ENCODE data around the gene ASCC1. TPM values are rescaled to one million over a fixed set of nuclear protein-coding genes. Genes with fewer than 3 reads are reported as not detected.

ASCC1 gene
- polyA plus RNA-seq, 3 donors from 2014 or later = 36.9 to 57.6 (median 40.5) TPM

DNA sequence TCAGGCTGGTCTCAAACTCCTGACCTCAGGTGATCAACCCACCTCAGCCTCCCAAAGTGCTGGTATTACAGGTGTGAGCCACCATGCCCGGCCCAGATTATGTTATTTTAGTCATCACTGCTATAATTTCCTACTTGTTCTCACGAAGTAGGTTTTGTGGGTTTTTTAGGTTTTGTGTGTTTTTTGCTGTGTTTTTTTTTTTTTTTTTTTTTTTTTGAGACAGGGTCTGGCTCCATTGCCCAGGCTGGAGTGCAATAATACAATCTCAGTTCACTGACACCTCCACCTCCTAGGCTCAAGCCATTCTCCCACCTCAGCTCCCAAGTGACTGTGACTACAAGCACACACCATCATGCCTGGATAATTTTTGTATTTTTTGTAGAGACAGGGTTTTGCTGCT is 21.1 kb downstream of the ASCC1 start:
- no peaks in the 10 kb centered on the region for H3K9me3 Mint-ChIP-seq
- H3K27me3 Mint-ChIP-seq (ENCODE audit: low read depth in 3 of 3) = no peaks in the 10 kb centered on the region
- no peak for DNase-seq
- peaks cover 8 to 32% (median 14%) of the 10 kb centered on the region in 3 donors for H3K36me3 Mint-ChIP-seq
- no peak overlapping the region for H3K4me3 Mint-ChIP-seq
- H3K4me1 Mint-ChIP-seq = no peaks in the 10 kb centered on the region
- no peak overlapping the region for H3K27ac Mint-ChIP-seq

DNA sequence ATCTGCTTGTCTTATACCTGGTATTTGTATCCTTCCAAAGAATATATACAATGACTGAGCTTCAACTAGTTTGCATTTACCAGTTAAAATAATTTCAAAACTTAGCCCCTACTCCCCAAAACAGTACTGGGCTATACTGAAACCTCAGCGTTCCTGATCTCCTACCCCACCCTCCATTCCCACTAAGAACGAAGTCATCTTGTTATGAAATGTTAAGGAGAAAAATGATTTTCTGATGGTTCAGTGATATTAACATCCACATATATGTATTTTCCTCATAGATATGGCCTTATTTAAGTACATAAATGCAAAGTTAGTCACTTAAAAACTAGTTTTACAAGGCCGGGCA is 29.1 kb downstream of the ASCC1 start:
- Mint-ChIP-seq H3K27ac (peak overlapping the region in 1 of 6 donors; percentile 50), H3K4me3 (no peak overlapping the region), H3K27me3 (ENCODE audit: low read depth in 3 of 3) (no peaks in the 10 kb centered on the region), H3K4me1 (peaks cover 4 to 7% of the 10 kb centered on the region in 2 donors), H3K36me3 (peaks cover 10 to 37% (median 32%) of the 10 kb centered on the region in 3 donors), H3K9me3 (peaks cover 0 to 5% (median 0%) of the 10 kb centered on the region in 6 donors)
- no peak for DNase-seq

DNA sequence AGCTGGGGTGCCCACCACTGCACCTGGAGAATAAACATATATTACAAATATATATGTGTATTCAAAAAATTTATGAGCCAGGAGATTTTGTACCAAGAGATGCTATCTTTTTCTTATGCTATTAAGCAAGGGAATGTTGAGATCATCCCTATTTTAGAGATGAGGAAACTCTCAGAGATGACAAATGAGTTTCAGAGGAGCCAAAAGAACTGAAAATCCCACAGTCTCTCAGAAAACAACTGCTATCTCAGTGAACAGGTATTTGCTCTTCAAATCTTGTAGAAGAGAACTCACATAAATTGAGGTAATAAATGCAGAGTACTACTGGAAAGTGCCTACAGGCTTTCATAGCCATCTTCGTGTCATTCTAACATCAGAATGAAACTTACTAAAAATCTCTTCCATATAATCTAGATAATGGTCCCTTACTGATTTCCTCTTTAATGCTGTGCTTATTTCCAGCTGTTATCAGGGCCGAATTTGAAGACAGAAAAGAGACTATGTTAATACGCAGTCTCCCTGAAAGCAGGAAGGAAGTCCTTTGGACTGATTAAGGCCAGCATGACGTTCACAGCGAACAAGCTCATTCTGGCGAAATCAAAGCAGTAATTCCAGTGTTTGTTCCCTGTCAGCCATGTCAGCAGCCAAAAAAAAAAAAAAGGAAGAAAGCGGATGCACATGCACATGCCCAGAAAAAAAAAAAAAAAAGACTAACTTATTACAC is 29.7 kb downstream of the ASCC1 start:
- Mint-ChIP-seq H3K4me1 (peaks cover 4 to 7% of the 10 kb centered on the region in 2 donors), H3K27me3 (ENCODE audit: low read depth in 3 of 3) (no peaks in the 10 kb centered on the region), H3K36me3 (peaks cover 10 to 38% (median 32%) of the 10 kb centered on the region in 3 donors), H3K27ac (peak overlapping the region in 4 of 6 donors; percentile 37 to 64 (median 50)), H3K4me3 (peak overlapping the region in 2 of 5 donors; percentile 11 to 52), H3K9me3 (peaks cover 0 to 5% (median 0%) of the 10 kb centered on the region in 6 donors)
- no peak for DNase-seq

DNA sequence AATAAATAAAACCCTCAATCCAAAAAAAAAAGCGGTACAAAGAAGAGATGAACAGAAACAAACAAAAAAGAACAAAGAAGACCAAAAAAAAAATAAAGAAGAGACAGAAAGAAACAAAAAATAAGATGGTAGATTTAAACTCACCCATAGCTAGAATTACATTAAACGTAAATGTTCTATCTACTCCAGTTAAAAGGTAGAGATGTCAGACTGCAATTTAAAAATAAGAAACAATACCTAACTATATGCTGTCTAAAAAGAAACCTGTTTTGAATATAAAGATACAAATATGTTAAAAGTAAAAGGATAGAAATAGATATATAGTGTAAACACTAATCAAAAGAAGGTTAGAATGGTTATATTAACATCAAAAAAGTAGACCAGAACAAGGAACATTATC is 31.9 kb downstream of the ASCC1 start:
- H3K4me1 Mint-ChIP-seq = peaks cover 4 to 7% of the 10 kb centered on the region in 2 donors
- peaks cover 0 to 5% (median 0%) of the 10 kb centered on the region in 6 donors for H3K9me3 Mint-ChIP-seq
- no peaks in the 10 kb centered on the region for H3K27me3 Mint-ChIP-seq (ENCODE audit: low read depth in 3 of 3)
- H3K36me3 Mint-ChIP-seq = peaks cover 6 to 38% (median 31%) of the 10 kb centered on the region in 3 donors
- no peak for DNase-seq
- H3K4me3 Mint-ChIP-seq = no peak overlapping the region
- H3K27ac Mint-ChIP-seq = peak overlapping the region in 2 of 6 donors; percentile 34 to 60

DNA sequence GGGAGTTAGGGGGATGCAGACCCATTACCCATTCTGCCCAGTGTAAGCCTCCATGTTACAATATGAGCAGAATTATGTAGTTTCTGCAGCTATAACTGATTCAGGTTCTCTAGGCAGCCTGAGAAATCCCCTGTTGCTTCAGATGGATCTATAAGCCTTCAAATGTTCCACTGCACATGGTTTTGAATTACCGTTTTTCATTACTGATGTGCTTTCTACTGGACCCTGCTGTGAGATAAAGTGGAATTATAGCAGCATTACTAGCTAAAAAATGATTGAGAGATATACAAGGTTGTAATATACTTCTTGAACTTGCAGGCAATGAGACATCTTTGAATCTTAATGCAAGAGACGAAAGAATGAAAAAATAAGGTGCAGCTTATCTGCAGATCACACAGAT is 38.6 kb downstream of the ASCC1 start:
- Mint-ChIP-seq H3K27ac (peak overlapping the region in 1 of 6 donors; percentile 47), H3K36me3 (peaks cover 5 to 28% (median 17%) of the 10 kb centered on the region in 3 donors), H3K9me3 (peaks cover 0 to 1% (median 0%) of the 10 kb centered on the region in 6 donors), H3K4me1 (no peaks in the 10 kb centered on the region), H3K27me3 (ENCODE audit: low read depth in 3 of 3) (no peaks in the 10 kb centered on the region), H3K4me3 (no peak overlapping the region)
- no peak for DNase-seq

DNA sequence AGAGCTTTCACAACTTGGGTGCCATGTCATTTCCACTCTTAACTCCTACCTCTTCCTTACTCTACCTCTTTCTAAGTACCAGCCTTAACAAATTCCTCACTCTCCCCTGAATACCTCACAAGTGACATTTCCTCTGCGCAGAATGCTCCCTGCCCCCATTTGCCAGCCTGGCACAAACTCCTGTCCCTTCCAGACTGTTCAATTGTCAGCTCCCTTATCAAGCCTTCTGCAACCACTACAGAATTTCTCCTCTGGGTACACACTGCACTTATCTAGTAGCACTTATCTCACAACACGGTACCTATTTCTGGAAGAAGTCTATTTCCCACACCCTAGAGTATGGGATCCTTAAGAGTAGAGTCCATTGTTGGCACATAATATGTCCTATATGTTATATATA is 39.4 kb downstream of the ASCC1 start:
- Mint-ChIP-seq H3K4me1 (no peaks in the 10 kb centered on the region), H3K4me3 (no peak overlapping the region), H3K36me3 (peaks cover 5 to 20% (median 10%) of the 10 kb centered on the region in 3 donors), H3K9me3 (no peaks in the 10 kb centered on the region), H3K27me3 (ENCODE audit: low read depth in 3 of 3) (no peaks in the 10 kb centered on the region), H3K27ac (no peak overlapping the region)
- no peak for DNase-seq

DNA sequence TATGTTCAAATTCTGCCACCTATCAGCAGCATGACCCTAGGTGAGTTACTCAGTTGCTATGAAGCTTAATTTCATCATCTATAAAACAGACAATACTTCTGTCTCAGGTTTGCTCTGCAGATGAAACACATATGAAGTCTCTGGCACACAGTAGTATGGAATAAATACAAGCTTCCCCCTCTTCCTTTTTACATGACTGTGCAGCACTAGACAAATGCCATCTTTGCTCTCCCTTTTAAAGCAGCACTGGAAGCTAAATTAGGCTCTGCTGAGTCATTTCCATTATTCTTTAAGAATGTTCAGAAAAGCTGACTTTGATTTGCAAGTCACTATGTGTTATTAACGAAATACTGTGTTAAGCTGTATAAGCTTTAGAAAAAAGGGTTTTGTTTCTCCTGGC is 40.9 kb downstream of the ASCC1 start:
- Mint-ChIP-seq H3K4me1 (no peaks in the 10 kb centered on the region), H3K4me3 (no peak overlapping the region), H3K9me3 (no peaks in the 10 kb centered on the region), H3K27ac (no peak overlapping the region), H3K27me3 (ENCODE audit: low read depth in 3 of 3) (no peaks in the 10 kb centered on the region), H3K36me3 (peaks cover 5 to 24% (median 13%) of the 10 kb centered on the region in 3 donors)
- DNase-seq = no peak

DNA sequence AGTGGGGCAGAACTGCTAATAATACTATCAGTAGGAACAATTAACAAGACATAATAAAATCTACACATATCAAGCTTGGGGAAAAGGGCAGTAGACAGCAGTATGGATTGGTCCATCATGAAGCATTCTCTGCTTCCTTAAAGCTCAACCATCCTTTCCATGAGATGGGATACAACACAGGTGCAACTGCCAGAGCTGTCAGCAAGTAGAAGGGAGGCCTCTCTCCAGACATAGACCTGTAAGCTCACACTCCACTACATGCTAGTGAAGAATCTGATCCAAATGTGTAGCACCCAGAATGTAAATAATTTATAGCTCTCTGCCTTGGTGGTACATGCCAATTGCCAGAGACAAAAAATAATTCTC is 41.8 kb downstream of the ASCC1 start:
- Mint-ChIP-seq H3K4me1 (no peaks in the 10 kb centered on the region), H3K4me3 (no peak overlapping the region), H3K27me3 (ENCODE audit: low read depth in 3 of 3) (no peaks in the 10 kb centered on the region), H3K36me3 (peaks cover 5 to 22% (median 11%) of the 10 kb centered on the region in 3 donors), H3K27ac (peak overlapping the region in 2 of 6 donors; percentile 19 to 30), H3K9me3 (no peaks in the 10 kb centered on the region)
- no peak for DNase-seq

DNA sequence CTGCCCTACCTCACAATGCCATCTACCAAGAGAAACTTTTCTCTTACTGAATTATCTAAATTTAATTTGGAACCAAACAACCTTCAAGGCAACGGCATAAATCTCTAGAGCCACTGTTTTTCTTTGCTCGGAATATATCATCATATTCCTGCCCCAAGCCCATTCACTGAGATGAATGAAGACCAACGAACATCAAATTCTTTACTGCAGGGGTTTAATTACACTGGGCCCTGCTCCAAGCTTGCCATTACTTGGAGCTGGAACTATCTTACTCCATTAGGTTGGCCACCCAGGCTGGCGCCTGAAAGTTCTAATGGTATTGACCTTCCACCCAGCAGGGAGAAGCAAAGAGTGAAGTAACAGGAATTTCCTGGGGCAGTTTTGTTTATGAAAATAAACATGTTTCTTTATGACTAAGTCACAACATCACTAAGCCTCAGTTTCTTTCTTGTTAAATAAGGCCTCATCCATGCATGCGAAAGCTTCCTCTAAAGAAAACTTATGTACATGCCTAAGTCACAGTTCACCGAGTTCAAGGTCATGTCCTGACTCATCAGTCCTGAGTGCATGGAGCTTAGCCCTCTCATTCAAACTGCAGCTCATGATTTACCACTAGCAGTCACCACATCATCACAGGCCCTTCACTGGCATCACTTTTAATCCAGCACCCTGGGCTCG is 42.3 kb downstream of the ASCC1 start:
- no peaks in the 10 kb centered on the region for H3K9me3 Mint-ChIP-seq
- peak overlapping the region in 3 of 6 donors; percentile 14 to 30 (median 19) for H3K27ac Mint-ChIP-seq
- no peak overlapping the region for H3K4me3 Mint-ChIP-seq
- DNase-seq = no peak
- H3K4me1 Mint-ChIP-seq = no peaks in the 10 kb centered on the region
- no peaks in the 10 kb centered on the region for H3K27me3 Mint-ChIP-seq (ENCODE audit: low read depth in 3 of 3)
- H3K36me3 Mint-ChIP-seq = peaks cover 7 to 23% (median 8%) of the 10 kb centered on the region in 3 donors

DNA sequence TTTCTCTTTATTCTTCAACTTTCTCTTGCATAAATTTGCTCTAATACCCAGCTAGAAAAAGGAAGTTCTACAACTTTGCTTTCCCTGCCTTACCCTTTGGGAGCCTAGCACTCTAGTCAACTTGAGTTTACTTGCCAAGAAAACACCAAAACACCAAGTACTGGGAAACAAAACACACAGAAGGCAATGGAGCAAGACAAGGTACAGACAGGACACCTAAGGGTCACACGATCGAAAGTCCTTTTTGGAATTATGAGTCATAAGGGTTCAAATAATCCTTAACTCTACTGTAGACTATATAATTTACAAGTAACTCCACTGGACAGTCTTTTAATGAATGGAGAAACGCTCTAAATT is 42.8 kb downstream of the ASCC1 start:
- Mint-ChIP-seq H3K27me3 (ENCODE audit: low read depth in 3 of 3) (no peaks in the 10 kb centered on the region), H3K4me3 (no peak overlapping the region), H3K36me3 (peaks cover 4 to 21% (median 8%) of the 10 kb centered on the region in 3 donors), H3K27ac (peak overlapping the region in 1 of 6 donors; percentile 14), H3K4me1 (no peaks in the 10 kb centered on the region), H3K9me3 (no peaks in the 10 kb centered on the region)
- DNase-seq = no peak

DNA sequence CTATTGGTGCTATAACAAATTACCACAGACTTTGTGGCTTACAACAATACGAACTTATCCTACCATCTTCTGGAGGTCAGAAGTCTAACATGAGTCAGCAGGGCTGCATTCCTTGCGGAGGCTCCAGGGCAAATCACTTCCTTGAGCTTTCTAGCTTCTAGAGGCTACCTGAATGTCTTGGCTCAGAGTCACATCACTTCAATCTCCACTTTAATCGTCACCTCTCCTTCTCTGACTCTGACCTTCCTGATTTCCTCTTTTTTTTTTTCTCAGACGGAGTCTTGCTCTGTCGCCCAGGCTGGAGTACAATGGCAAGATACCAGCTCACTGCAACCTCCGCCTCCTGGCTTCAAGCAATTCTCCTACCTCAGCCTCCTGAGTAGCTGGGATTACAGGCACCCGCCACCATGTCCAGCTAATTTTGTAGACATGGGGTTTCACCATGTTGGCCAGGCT is 44.9 kb downstream of the ASCC1 start:
- no peak overlapping the region for H3K4me3 Mint-ChIP-seq
- peak overlapping the region in 2 of 6 donors; percentile 18 to 58 for H3K27ac Mint-ChIP-seq
- no peaks in the 10 kb centered on the region for H3K4me1 Mint-ChIP-seq
- no peaks in the 10 kb centered on the region for H3K9me3 Mint-ChIP-seq
- no peaks in the 10 kb centered on the region for H3K27me3 Mint-ChIP-seq (ENCODE audit: low read depth in 3 of 3)
- no peak for DNase-seq
- H3K36me3 Mint-ChIP-seq = peaks cover 6 to 14% (median 8%) of the 10 kb centered on the region in 3 donors

DNA sequence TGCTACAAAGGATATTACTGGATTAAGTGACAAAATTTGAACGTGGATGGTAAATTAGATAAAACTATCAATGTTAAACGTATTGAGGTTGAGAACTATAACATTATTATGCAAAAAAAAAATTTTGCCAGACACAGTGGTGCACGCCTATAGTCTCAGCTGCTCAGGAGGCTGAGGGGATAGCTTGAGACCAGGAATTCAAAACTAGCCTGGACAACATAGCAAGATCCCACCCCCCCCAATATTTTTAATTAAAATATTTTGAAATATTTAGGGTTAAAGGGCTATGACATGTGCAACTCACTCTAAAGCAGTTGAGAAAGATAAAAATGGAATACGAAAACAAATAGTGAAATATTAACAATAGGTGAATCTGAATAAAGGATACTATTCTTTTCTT is 45.3 kb downstream of the ASCC1 start:
- Mint-ChIP-seq H3K4me1 (no peaks in the 10 kb centered on the region), H3K4me3 (no peak overlapping the region), H3K36me3 (peaks cover 6 to 14% (median 8%) of the 10 kb centered on the region in 3 donors), H3K27ac (no peak overlapping the region), H3K27me3 (ENCODE audit: low read depth in 3 of 3) (no peaks in the 10 kb centered on the region), H3K9me3 (no peaks in the 10 kb centered on the region)
- no peak for DNase-seq

DNA sequence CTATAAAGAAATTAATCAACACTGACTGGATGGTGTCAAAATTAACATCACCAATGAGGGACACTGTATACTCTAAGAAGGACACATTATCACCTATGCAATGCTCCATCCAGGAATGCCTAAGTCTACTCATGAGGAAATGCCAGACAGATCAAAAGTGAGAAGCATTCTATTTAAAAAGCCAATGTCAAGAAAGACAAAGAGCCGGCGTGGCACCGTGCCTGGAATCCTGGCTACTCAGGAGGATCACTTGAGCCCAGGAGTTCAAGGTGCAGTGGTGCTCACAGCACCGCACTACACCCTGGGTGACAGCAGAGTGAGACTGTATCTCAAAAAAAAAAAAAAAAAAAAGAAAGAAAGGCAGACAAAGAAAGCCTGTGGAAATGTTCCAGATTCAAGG is 45.8 kb downstream of the ASCC1 start:
- Mint-ChIP-seq H3K4me3 (no peak overlapping the region), H3K27ac (peak overlapping the region in 1 of 6 donors; percentile 45), H3K9me3 (no peaks in the 10 kb centered on the region), H3K4me1 (no peaks in the 10 kb centered on the region), H3K27me3 (ENCODE audit: low read depth in 3 of 3) (no peaks in the 10 kb centered on the region), H3K36me3 (peaks cover 6 to 14% (median 8%) of the 10 kb centered on the region in 3 donors)
- no peak for DNase-seq

DNA sequence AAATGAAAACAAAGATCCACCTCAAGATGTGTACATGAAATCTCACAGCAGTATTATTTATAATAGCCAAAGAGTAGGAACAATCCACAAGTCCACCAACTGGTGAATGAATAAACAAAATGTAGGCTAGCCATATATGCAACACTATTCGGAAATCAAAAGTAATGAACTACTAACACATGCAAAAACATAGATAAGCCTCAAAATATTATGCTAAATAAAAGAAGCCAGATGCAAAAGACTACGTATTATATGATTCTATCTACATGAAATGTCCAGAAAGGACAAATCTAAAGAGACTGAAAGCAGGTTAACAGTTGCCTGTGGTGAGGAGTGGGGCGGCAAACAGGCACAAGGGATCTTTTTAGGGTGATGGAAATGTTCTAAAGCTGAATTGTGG is 49.0 kb downstream of the ASCC1 start:
- Mint-ChIP-seq H3K27me3 (ENCODE audit: low read depth in 3 of 3) (peaks cover 0 to 2% (median 0%) of the 10 kb centered on the region in 3 donors), H3K27ac (no peak overlapping the region), H3K4me1 (peaks cover 4 to 8% of the 10 kb centered on the region in 2 donors), H3K9me3 (no peaks in the 10 kb centered on the region), H3K36me3 (peaks cover 6 to 17% (median 8%) of the 10 kb centered on the region in 3 donors), H3K4me3 (no peak overlapping the region)
- no peak for DNase-seq

Measured in immature natural killer cell (primary cell).